GM12874 (cell line): Measurements from ENCODE around the gene WASF3.

ENCODE experiments used
- TF ChIP-seq, protein P1 (sequence below): IDR thresholded peaks from 2 replicates; pipeline ENCODE4 v1.5.1; 2011; ENCODE audit warnings: low read depth, mild to moderate bottlenecking, control low read depth, low read length, moderate library complexity; ENCODE audit not compliant: insufficient read depth

Gene WASF3

DNA sequence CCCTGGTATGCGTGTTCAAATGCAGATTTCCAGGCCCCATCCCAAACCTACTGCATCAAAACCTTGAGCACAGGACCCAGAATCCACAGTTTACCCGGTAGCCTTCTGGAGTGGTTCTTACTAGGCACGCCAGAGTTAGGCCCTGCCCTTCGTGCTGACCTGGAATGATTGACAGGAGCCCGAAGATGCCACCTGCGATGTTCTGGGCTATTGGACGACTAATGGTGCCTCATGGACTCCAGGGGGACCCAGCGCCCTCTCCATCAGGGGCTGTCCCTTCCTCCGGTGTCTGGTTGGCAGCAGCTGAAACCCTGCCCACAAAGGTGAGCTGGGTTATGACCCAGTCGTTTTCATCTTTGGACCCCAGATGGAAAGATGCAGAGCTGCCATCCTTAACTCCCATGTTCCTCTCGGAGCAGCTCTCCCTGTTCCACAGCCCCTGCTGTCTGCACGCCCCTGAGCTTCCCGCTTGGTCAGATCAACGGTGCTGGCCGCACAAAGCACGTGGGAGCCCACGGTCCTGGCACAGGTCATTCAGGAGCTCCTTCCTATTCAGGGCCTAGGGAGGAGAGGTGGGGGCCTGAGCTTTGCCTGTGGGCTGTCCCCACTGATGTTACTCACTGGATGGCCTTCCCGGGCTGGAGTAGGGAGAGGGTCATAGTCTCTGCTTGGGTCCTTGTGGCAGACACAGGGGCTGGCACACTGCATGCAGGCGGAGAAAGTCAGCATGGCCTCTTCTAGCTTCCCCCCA is 137.3 kb downstream of the WASF3 start:
- TF ChIP-seq, protein P1, sequence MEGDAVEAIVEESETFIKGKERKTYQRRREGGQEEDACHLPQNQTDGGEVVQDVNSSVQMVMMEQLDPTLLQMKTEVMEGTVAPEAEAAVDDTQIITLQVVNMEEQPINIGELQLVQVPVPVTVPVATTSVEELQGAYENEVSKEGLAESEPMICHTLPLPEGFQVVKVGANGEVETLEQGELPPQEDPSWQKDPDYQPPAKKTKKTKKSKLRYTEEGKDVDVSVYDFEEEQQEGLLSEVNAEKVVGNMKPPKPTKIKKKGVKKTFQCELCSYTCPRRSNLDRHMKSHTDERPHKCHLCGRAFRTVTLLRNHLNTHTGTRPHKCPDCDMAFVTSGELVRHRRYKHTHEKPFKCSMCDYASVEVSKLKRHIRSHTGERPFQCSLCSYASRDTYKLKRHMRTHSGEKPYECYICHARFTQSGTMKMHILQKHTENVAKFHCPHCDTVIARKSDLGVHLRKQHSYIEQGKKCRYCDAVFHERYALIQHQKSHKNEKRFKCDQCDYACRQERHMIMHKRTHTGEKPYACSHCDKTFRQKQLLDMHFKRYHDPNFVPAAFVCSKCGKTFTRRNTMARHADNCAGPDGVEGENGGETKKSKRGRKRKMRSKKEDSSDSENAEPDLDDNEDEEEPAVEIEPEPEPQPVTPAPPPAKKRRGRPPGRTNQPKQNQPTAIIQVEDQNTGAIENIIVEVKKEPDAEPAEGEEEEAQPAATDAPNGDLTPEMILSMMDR: no peak

DNA sequence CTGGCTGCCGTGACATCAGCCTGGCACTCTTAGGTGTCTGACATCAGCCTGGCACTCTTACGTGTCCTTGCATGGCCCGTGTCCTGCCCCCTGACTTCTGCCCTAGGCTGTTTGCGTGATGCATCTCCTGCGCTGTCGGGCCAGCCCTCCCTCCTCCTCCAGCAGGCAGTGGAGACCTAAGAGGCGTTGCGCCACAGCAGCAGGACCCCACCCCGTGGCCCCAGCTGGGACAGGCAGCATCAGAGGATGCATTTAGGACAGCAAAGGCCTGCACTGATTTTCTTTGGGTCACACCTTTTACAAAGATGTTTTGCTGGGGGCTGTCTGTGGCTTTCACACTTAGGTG is 137.8 kb downstream of the WASF3 start:
- TF ChIP-seq, protein P1: no peak

DNA sequence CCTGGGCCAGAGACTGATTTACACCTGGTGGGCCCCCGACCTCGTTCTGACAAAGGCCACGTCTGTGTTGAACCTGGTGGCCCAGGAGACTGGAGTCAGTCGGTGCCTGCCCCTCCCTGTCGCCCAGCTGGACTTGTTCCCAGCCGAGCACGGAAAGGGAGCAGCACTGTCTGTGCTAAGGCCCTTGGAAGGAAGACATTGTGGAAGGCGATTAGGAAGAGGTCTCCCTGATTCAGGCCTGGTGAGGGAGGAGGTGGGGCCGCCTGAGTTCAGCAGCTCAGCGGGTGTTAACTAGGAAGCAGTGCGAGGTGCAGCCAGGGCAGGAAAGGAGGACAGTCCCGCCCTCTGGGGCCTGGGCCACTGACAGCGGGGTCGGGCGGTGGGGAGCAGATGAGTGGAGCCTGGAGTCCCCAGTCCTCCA is 138.4 kb downstream of the WASF3 start:
- TF ChIP-seq, protein P1: no peak

DNA sequence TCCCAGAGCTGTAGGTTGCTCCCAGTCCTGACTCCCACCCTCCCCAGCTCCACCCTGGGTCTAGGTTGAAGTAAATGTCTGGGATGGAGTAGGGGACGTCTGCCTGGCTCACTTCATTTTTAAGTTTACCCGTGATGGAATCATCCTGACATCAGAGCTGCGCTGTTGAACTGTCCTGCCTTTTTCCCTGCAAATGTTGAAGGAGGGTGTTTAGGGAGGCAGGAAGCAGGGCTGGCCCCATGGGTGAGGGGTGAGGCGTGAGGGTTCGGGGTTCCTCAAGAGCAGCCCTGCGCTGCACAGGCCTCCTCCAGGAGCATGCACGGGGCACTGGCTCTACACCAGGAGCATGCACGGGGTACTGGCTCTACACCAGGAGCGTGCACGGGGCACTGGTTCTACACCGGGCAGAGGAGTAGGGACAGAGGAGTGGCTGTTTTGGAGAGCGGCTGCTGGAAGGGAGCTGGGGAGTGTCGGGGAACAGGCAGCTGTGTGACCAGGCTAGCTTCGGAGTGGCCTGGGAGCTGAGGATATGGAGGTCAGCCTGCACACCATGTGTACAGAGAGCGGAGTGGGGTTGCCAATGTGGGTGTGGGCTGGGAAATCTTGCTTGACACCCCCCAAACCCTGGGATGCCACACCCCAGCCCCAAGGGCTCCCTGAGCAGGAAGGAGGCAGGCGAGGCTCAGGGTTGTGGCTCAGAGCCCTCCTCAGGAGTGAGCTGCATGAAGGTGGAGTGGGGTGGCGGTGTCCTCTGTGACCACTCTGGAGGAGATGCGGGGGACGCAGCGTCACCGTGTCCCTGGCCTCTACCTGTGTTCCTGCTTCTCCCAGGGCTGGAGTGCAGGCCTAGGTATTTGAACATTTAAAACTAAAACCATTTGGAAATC is 139.8 kb downstream of the WASF3 start:
- TF ChIP-seq, protein P1: no peak

DNA sequence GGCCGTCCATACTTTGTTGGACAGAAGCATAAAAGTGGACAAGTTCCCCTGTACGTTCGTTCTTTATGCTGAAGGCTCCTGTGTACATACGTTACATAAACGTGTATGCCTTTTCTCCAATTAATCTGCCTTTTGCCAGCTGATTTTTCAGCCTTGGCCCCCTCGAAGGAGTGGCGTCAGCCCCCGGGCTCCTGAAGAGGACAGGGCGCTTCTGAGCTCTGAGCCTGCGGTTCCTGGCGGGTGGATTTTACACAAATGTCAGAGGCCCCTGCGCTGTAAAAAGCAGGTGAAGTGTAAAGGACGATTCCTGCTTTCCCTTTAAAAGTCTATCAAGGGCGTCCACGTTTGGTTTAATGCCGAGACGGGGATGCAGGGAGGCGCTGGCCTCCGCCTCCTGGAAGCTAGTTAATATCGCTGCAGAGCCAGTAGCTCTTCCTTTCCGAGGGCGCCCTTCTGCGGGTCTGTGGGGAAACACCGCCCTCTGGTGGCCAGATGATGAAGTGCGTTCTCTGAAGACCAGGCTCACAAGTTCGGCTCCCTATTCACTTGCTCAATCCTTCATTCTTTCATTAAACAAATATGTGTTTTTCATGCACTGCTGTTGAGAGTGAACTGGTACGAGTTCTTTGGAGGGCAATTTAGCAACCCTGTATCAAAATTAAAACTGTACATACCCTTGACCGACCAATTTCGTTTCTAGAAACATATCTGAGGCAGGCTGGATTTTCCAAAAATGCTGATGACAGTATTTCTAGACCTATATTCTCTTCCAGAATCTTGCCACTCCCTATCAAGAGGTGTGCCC is 141.1 kb downstream of the WASF3 start:
- TF ChIP-seq, protein P1: peak; percentile 91

DNA sequence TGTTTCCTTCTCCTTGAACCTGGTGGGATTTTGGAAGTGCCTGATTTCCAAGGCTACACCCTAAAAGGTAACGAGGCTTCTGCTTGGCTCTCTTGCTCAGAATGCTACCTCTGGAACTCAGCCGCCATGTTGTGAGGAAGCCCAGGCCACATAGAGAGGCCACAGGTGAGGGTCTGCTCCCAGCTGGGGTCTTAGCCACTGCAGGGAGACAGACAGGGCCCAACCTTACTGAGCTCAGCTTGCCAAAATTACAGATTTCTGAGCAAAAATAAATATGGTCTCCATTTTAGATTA is 141.7 kb downstream of the WASF3 start:
- TF ChIP-seq, protein P1: no peak

DNA sequence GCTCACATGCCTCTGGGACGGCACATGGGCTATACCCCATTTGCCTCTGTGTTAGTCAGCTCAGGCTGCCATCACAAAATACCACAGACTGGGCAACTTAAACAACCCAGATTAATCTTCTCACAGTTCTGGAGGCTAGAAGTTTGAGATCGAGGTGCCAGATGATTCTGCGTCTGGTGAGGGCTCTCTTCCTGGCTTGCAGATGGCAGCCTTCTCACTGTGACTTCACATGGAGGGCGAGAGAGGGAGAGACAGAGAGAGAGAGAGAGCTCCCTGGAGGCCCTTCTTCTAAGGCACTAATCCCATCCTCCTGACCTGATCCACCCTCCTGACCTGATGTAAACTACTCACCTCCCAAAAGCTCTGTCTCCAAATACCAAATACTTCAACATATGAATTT is 148.1 kb downstream of the WASF3 start:
- TF ChIP-seq, protein P1: no peak
